NCI-H1048 (cell line): Measurements from ENCODE around the gene ST6GAL2.

Experiments used
- DNase-seq: peaks from one replicate; lab custom pipeline; 2025; lab: John Stamatoyannopoulos, UW

Gene ST6GAL2

GRCh38 chr2:106827158-106827557, 58.8 kb downstream of the ST6GAL2 start:
- DNase-seq, result no peak

DNA sequence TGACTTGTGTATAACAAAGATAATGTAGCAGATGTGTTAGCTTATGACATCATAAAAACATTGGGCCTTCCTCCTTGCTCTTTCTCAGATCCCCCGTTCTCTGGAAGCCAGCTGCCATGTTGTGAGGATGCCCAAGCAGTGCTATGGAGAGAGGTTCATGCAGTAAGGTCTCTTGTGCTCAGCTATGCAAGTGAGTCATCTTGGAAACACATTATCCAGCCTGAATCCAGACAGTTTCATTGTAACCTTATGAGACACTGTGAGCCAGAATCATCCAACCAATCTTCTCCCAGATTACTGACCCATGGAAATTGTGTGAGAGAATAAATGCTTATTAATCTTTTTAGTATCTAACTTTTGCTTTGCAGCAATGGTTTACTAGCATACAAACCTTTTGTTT, 60.8 kb downstream of the ST6GAL2 start:
- no peak for DNase-seq

DNA sequence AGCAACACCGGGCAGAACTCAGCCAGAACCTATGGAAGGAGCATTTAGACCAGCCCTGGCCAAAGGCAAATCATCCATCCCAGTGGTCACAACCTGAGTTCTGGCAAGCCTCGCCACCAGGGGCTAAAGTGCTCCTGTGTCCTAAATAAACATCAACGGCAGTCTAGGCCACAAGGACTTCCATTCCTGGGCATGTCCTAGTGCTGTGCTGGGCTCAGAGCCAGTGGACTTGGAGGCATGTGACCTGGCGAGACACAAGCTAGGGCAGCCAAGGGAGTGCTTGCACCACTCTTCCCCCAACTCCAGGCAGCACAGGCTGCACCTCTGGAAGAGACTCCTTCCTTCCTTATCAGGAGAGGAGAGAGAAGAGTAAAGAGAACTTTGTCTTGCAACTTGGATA, 69.0 kb downstream of the ST6GAL2 start:
- no peak for DNase-seq

DNA sequence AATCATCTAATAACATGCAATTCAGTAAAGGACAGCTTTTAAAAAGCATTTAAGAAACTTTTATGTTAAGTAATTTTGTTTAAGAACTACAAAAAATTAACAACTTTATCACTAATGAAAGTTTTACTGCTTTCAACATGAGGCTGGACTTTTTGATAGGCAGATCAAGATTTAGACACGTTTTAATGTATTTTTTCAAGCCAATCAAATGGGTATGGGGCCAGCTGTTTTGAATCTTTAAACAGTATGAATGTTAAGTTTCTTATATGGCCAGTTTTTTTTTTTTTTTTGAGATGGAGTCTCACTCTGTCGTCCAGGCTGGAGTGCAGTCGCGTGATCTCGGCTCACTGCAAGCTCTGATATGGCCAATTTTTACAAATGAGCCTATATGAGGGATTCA, 73.1 kb downstream of the ST6GAL2 start:
- DNase-seq, result no peak

DNA sequence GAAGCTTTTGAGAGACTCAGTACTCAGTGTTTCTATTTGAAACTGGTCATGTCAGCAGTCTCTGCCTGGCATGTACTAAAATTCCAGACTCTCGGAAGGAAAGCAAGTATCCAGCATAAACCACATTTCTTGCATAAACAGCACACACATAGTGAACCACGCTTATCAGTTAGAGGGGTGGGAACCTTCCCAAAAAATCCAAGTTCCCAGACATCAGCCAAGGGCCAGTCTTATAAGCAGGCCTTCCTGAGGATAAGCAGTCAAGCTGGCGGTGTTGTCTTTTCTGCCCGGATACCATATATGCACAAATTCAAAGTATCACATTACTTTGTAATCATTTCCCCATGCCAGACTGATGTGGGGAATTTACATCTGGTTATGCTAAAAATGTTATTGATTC, 73.6 kb downstream of the ST6GAL2 start:
- DNase-seq, result no peak

GRCh38 chr2:106805716-106806115, 80.3 kb downstream of the ST6GAL2 start:
- DNase-seq, result no peak

DNA sequence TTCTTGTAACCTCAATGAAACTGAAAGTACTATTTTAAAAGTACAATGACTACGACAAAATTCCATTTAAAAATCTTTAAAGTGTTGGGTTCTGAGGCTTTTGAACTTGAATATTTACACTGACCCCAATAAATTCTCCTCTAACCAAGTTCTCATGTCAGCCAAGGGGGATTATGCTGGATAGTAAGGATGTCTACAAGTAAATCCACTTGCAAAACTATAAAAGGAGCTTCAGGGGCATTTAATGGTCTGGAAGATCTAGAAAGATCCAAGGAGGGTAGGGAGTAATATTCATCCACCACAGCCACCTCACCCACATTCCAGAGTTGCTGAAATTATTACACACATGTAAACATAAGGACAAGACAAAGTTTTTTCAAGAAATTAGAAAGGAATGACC, 81.8 kb downstream of the ST6GAL2 start:
- DNase-seq, result no peak

DNA sequence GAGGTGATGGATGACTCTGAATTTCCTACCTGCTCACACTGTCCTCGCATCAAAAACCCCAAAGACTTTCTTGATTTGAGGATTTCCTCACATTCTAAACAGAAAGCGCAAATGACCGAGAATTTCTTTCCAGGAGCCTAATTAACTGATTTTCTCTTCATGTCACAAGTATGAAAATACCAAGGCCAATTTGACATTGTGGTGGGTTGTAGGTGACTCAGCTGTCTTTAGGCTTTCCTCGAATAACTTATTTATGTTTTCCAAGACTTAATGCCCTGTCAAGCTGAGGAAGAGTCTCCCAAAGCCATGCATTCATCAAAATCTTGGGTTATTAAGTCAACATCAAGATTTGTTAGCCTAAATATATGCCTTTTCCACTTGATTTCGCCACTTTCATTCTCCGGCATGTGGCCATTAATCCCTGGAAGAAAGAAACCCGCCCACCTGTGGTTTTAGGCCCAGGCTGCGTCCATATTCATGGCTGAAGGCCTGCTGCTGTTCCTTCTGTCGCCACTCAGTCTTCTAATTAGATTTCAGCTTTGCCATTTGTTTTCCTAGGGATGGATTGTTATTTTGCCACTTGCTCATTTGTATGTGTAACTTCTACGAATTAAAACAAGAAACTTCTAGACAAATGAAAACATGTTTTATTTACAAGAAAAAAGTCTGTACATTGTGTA, 84.9 kb downstream of the ST6GAL2 start:
- no peak for DNase-seq

- DNase-seq, result no peak
These were observed 85.8 kb downstream of the ST6GAL2 start for GRCh38 chr2:106800180-106800579.

- no peak for DNase-seq
These were observed 87.0 kb downstream of the ST6GAL2 start for GRCh38 chr2:106798826-106799552.

DNA sequence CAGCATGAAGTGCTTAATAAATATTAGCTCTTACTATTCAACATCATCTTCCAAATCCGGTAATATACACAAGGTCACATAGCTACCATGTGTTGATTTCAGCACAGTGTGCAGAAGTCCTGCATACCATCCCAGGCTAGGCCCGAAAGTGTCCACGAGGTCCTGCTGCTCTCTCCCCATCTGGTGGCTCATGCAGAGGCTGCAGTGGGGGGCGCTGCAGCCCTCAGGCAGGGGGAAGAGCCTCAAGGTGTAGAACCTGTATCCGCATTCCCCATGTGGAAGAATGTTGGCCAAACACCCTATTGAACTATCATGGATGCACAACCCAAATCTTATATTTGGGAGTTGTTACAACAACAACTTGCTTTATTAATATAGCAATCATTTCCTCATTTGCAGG, 88.5 kb downstream of the ST6GAL2 start:
- DNase-seq, result no peak

DNA sequence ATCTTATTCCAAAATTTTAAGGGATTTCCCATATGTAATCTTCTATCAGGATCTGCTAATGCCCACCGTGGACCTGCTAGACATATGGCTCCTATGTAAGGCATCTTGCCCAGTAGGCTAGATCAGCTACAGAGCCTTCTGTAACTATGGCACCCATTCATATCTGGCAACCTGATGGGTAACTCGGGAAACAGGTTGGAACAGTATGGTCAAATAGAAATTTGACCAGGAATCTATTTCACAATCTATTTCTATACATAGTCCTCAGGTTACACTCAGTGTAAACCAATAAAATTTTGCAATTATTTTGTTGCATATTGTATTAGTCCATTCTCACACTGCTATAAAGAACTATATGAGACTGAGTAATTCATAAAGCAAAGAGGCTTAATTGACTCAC, 93.3 kb downstream of the ST6GAL2 start:
- DNase-seq, result no peak

DNA sequence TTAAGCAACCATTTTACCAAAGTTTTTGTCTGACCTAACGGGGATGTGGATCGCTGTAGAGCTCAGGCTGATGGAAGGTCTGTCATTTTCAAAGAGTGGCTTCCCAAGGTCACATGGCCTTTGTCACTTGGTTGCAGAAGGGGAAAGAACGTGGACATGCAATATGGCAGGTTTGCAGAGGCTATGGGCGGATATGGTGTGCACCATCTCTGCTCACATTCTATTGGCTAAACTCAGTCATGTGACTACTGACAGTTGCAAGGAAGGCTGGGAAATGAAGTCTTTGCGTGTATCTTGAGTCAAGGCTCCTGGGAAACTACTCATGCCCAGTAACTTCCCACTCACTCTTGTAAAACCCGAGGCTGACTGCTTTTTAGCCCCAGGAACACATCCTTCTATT, 96.8 kb downstream of the ST6GAL2 start:
- no peak for DNase-seq

GRCh38 chr2:106782681-106783080, 103.3 kb downstream of the ST6GAL2 start:
- no peak for DNase-seq

GRCh38 chr2:106781196-106781595, 104.8 kb downstream of the ST6GAL2 start:
- no peak for DNase-seq

DNA sequence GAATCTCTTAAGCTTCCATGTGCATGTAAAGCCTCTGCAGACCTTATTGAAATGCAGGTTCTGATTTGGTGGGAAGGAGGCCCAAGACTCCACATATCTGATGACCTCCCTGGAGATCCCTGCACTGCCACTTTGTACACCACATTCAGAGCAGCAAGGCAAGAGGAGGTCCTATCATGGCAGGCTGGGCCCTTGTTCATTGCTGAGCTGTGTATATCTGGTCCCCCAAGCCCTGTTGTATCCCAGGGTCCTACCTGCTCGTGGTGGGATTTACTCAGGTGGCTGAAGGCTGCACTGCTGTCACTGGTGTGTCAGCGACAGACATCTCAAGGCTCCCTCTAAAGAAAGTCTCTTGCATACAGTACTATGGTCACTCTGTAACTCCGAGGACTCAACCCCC, 114.2 kb downstream of the ST6GAL2 start:
- no peak for DNase-seq

DNA sequence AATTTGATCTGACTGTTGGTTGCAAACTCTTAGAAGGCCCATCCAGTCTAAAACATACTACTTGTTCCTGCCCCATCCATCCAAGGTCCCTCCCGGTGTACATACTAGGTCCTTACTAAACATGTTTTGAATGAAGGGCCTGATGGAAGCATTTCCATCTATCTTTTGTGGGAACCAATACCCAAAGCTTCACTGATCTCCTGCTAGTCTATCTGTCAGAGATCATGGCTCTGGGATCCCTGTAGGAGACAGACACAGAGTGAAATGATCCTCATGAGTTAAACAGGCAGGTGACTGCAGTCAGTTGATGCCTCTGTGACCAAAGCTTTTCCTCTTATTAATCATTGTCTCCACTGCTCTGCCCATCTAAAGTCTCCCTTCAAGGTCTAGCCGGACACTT, 115.0 kb downstream of the ST6GAL2 start:
- no peak for DNase-seq

GRCh38 chr2:106764614-106765013, 121.4 kb downstream of the ST6GAL2 start:
- DNase-seq, result no peak

DNA sequence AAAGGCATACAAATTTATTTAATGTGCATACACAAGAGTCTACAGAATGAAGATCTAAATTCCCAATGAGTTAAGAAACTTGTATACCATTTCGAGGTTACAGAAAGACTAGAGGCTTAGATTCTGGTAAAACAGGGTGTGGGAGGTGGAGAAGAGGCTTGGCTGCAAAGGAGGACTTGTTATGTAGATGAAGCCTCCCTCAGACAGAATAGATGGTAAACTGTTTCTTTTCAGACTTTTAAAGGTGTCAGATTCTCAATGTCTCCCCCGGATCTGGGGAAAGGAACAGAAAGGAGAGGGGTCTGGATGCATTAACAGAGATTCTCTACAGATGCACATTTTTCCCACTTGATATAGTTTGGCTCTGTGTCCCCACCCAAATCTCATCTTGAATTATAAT, 126.0 kb downstream of the ST6GAL2 start:
- no peak for DNase-seq

DNA sequence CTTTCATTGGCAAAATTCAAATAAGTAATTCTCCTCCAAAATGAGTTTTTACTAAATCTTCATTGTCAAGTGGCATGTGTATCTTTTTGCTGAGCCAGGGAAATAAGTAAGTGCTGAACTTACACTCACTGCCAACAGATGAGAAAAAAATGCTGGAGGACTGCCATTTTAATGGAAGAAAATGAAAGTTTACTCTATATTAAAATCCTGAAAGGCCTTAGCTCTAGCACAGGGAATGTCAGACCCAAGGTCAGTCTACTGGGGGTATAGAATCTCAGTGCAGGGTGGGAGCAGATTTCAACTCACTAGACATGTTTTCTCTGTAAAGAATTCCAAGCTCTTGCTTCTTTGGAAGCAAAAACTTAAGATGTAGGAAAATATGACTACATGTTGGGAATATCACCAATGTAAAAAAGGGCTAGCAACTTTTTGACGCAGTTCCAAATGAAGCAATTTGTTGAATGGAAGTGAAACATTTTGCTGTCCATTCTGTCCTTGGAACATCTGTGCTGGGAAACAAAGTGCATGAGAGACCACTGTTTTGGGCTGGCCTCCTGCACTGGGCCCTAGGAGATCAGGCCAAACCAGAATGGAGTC, 127.0 kb downstream of the ST6GAL2 start:
- no peak for DNase-seq
